DMS153 (cell line): ENCODE data around the gene RGS8.

ENCODE experiments used
- DNase-seq: peaks from one replicate; lab custom pipeline; 2025; lab: John Stamatoyannopoulos, UW

The RGS8 gene, protein sequence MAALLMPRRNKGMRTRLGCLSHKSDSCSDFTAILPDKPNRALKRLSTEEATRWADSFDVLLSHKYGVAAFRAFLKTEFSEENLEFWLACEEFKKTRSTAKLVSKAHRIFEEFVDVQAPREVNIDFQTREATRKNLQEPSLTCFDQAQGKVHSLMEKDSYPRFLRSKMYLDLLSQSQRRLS

DNA sequence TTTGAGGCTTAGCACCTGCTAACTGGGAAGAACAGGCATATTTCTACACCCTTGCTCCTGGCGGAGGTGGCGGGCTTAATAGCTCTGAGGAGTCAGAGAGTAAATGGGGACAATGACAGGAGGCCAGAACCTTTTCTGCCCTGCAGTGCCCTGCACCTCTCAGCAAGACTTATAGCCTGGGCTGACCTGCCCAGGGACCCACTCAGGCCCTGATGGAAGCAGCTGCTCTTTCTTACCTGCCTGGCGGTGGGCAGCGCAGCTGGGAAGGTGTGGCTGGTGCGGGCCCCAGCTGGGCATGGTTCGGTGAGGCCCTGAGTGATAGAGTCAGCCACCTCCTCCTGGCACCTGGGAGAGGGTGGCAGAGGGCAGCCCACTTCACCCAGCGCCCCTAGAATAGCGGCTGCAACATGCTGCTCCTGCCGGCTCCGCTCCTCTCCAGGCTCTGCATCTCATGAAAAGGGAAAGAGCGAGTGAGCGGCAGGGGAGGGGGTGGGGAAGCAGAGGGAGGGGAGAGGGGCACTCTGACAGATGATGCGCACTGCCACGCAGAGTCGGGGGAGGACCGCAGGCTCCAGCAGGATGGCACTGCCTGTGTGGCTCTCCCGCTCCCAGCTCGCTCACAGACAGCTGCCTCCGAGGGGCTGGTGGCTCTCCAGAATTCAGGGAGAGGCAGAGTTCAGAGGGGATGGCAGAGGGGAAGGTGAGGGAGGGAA lies at the start of gene RGS8:
TSS of gene RGS8 (minus strand) at position 472 of the 713 bp plus-strand sequence. CDS start 14,938 bp downstream, outside the sequence.
- DNase-seq = peak; percentile 60

- DNase-seq = no peak
Observed at GRCh38 chr1:182731852-182732575, 47.6 kb upstream of the RGS8 start.

DNA sequence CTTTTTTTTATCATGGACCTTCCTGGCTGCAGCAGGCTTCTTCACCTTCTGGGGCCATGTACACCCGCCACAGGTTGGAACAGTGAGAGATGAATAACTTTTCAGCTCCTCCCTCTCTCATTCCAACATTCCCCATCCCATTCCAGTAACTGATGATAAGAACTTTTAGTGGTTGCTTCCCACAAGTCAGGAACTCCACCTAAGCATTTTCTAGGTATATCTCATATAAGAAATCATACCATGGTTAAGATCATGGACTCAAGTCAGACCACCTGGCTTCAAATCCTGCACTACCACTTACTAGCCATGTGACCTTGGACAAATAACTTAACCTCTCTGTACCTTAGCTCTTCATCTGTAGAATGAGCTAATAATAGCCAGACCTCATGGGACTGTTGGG lies 42.5 kb upstream of the RGS8 start:
- no peak for DNase-seq

GRCh38 chr1:182725259-182726255 lies 41.2 kb upstream of the RGS8 start:
- no peak for DNase-seq

- no peak for DNase-seq
Observed at GRCh38 chr1:182724215-182724614, 39.8 kb upstream of the RGS8 start.

GRCh38 chr1:182723200-182723599 lies 38.8 kb upstream of the RGS8 start:
- DNase-seq = no peak

- no peak for DNase-seq
Observed at GRCh38 chr1:182721525-182721924, 37.1 kb upstream of the RGS8 start.

DNA sequence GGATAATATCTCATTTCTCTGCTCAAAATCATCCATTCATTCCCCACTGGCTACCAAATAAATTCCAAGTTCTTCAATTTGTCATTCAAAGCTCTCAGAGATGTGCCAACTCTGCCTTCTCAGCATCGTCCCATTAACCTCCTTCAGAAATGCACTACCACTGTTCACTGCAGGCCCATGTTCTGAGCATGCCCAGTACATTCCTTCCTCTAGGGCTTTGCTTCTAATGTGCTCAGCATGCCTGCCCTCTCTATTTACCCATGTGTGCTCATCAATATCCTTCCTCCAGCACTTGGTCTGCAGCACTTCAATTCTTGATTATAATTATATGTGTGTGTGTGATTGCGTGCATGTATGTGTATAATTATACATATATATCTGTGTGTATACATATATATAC lies 36.1 kb upstream of the RGS8 start:
- DNase-seq = no peak

GRCh38 chr1:182719553-182719952 lies 35.2 kb upstream of the RGS8 start:
- DNase-seq = no peak

GRCh38 chr1:182718311-182718710 lies 33.9 kb upstream of the RGS8 start:
- DNase-seq = no peak

DNA sequence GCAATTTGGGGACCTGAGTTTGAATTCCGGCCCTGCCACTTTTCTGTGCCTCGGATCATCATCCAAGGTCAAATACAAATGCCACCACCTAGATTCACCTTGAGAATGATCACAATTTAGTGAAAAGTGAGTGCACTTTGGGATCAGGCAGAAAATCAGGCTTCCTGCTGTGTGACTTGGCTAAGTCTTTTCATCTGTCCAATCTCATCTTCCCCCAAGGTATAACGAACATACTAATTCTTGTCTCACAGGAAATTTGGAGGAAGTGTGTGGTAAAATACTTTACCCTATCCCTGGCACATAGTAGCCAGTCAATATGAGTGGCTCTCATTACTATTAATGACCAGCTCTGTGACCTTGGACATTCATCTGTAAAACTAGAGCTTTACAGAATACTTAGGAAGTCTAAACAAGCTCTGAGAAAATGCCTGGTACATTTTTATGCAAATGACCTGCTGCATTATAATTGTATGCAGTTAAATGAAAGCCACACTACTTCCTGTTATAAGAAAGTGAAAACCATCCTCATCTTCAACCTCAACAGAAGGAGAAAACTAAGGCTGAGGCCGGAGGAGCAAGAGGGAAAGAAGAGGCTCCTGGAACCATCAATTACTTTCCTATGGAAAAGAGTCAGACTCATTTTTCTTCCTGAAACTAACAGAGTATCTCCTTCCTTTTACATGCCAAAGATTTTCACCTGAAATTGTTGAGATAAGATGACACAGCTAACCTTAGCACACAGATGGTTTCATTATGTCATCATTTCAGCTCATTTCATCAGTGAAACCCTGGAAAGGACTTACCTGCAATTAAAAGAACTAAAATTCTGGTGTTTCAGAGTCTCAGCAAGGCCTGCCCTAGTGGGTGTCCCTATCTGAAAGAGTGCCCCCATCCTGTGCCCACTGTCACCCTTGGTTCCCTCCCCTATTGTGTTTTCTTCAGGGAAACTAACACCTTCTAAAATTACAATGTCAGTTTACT lies 32.6 kb upstream of the RGS8 start:
- no peak for DNase-seq

DNA sequence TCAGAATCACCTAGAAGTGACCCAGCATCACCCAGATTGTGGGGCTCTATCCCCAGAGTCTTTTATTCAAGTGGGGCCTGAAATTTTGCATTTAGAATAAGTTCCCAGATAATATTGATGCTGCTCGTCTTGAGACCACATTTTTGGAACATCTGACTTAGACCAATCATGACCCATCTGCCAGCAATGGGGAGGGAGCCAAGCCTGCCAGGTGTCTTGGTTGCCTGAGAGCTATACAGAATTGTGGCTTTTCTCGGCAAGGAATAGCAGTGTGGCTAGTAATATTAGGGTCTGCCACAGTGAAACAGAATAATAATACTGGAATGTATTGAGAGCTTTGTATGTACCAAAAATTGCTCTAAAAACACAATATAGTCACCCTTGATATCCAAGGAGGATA lies 31.1 kb upstream of the RGS8 start:
- DNase-seq = no peak

DNA sequence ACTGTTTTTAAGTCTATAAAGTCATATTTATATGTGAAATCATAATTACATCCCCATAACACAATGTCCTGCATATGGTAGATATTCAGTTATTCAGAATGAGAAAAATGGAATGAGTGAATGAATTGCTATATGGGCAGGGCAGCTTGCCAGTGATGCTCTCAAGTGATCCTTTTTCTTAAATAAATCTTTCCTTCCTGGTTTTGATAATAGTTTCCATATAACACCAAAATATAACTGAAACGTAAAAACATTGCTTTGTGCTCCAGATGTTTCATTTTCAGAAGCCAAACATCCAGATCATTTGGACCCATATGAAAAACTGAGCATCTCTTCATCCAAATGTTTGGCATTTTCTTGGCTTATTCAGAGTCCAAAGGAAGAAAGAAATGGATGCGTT lies 30.2 kb upstream of the RGS8 start:
- no peak for DNase-seq

- DNase-seq = no peak
Observed at GRCh38 chr1:182713939-182714338, 29.6 kb upstream of the RGS8 start.

DNA sequence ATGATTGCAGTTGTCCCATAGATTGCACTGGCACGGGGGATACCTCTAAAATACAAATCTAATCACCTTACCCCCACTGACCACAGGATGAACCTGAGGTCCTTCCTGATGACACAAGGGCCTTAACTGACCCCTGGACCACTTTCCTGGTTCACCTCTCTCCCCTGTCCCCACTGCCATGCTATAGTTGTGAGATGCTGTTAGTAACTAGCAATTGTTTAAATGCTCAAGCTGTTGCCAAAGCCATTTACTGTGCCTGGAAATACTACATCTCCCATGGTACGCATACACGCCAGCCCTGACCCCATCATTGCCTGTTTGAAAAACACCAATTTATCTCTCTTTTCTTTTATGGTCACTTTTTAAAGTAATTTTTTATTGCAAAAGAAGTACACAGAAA lies 29.1 kb upstream of the RGS8 start:
- DNase-seq = no peak

GRCh38 chr1:182709855-182710254 lies 25.5 kb upstream of the RGS8 start:
- DNase-seq = no peak

DNA sequence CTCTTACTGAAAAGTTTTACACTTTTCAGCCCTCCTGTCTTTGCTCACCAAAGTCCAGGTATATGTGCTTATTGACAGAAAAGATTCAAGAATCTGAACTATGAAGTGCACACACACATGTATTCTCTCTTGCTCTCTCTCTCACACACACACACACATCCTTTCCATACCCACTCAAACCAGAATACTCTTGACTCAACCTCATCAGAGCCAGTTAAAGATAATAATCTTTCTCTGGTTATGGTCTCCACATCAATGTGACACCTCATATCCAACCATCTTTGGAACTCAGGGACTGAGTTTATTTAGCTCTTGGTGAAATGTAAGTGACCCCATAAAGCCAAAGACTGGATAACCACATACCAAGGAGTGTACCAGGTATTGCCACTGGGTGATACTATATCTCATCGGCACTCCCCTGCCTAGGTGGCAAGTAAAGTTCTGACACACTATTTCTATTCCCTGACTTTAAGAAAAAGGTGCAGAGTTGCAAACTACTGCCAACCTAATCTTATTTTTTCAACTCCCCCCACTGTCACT lies 24.9 kb upstream of the RGS8 start:
- DNase-seq = no peak

- DNase-seq = no peak
Observed at GRCh38 chr1:182707122-182707521, 22.7 kb upstream of the RGS8 start.

GRCh38 chr1:182704677-182705076 lies 20.3 kb upstream of the RGS8 start:
- no peak for DNase-seq

DNA sequence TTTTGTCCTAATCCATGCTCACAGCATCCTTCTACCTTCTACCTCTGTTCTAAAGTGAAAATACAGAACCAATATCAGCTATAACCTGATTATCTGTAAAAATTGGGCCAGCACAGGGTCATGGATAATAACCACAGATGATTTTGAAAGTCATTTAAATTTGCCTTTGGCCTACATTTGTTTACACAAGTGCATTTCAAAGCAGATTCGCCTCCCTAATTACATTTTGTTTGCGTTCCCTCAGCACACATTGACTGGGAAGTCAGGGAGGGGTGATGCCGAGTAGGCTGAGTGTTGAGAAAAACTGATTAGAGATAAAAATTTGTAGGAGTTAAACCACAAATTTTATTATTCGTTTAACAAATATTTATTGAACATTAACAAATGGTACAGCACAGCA lies 19.2 kb upstream of the RGS8 start:
- peak; percentile 71 for DNase-seq
